GM21786 (cell line): Measurements from ENCODE around the gene IAPP.
"Not testable (repeated sequence)": the region's sequence is repeated elsewhere in the genome, so short reads cannot be mapped to it uniquely, and the experiment has no call there.

ENCODE experiments used
- ATAC-seq: cut with Tn5 transposase; IDR thresholded peaks from one replicate; pipeline ENCODE4 v1.9.1; 2021; ENCODE audit not compliant: unreplicated experiment

The IAPP gene

GRCh38 chr12:21372602-21373001, at the start of gene IAPP:
TSS of gene IAPP (plus strand) at chr12:21372902. CDS start at chr12:21373352, 450 bp downstream.
- no peak for ATAC-seq

- ATAC-seq: no peak
These were observed 49.0 kb upstream of the IAPP start for GRCh38 chr12:21323736-21324135.

- no peak for ATAC-seq
These were observed 48.2 kb upstream of the IAPP start for GRCh38 chr12:21324551-21324950.

- no peak for ATAC-seq
These were observed 44.1 kb upstream of the IAPP start for GRCh38 chr12:21328578-21328977.

GRCh38 chr12:21330682-21331253, 41.9 kb upstream of the IAPP start:
- ATAC-seq: no peak

- ATAC-seq: no peak
These were observed 37.9 kb upstream of the IAPP start, which contains the start of gene SLCO1A2 for GRCh38 chr12:21334771-21335325. TSS of gene SLCO1A2 (minus strand) at chr12:21334917. CDS start at chr12:21334647, 270 bp downstream.

- no peak for ATAC-seq
These were observed 36.0 kb upstream of the IAPP start for GRCh38 chr12:21336656-21337055.

GRCh38 chr12:21337453-21337852, 35.2 kb upstream of the IAPP start:
- ATAC-seq: no peak

- ATAC-seq: no peak
These were observed 34.5 kb upstream of the IAPP start for GRCh38 chr12:21337959-21338744.

- no peak for ATAC-seq
These were observed 32.8 kb upstream of the IAPP start for GRCh38 chr12:21339921-21340320.

- no peak for ATAC-seq
These were observed 32.3 kb upstream of the IAPP start for GRCh38 chr12:21340403-21340802.

GRCh38 chr12:21341769-21342168, 30.9 kb upstream of the IAPP start:
- no peak for ATAC-seq

- no peak for ATAC-seq
These were observed 29.1 kb upstream of the IAPP start for GRCh38 chr12:21343636-21344035.

GRCh38 chr12:21346542-21347205, 26.0 kb upstream of the IAPP start:
- no peak for ATAC-seq

GRCh38 chr12:21350975-21351374, 21.7 kb upstream of the IAPP start:
- no peak for ATAC-seq

GRCh38 chr12:21353487-21353886, 19.2 kb upstream of the IAPP start:
- no peak for ATAC-seq

GRCh38 chr12:21353948-21354347, 18.8 kb upstream of the IAPP start:
- ATAC-seq: no peak

- ATAC-seq: no peak
These were observed 18.1 kb upstream of the IAPP start for GRCh38 chr12:21354641-21355040.

- ATAC-seq: not testable (repeated sequence)
These were observed 12.1 kb upstream of the IAPP start for GRCh38 chr12:21360632-21361031.

- no peak for ATAC-seq
These were observed 3.3 kb upstream of the IAPP start for GRCh38 chr12:21369141-21369980.
